Trophoblast cell (in vitro differentiated cells and primary cell): ENCODE measurements around the gene RASAL3.

Source experiments
- DNase-seq, 2 donors: peaks; one replicate each; pipeline ENCODE4 v3.0.0-alpha.2; 2016
- H2AFZ ChIP-seq: 2 replicates; pipeline ENCODE4 v1.6.1; 2013; ENCODE audit warnings: low read length, moderate library complexity, mild to moderate bottlenecking; ENCODE audit not compliant: insufficient read depth, poor library complexity
- H2AK5ac ChIP-seq: 2 replicates; pipeline ENCODE4 v1.6.1; 2013; ENCODE audit warnings: mild to moderate bottlenecking, low read length
- H2BK120ac ChIP-seq: 2 replicates; pipeline ENCODE4 v1.6.1; 2013; ENCODE audit warnings: low read length, mild to moderate bottlenecking, moderate library complexity; ENCODE audit not compliant: insufficient read depth, poor library complexity
- H2BK12ac ChIP-seq: 2 replicates; pipeline ENCODE4 v1.6.1; 2013; ENCODE audit warnings: mild to moderate bottlenecking, low read length, moderate library complexity
- H2BK5ac ChIP-seq: 2 replicates; pipeline ENCODE4 v1.6.1; 2013; ENCODE audit warnings: low read length, low read depth, moderate library complexity, mild to moderate bottlenecking; ENCODE audit not compliant: poor library complexity
- H3K14ac ChIP-seq: 2 replicates; pipeline ENCODE4 v1.6.1; 2013; ENCODE audit warnings: mild to moderate bottlenecking, low read length
- H3K18ac ChIP-seq: 2 replicates; pipeline ENCODE4 v1.6.1; 2013; ENCODE audit warnings: mild to moderate bottlenecking, low read length
- H3K23ac ChIP-seq: 2 replicates; pipeline ENCODE4 v1.6.1; 2013; ENCODE audit warnings: low read length
- H3K27ac ChIP-seq: 2 replicates; pipeline ENCODE4 v1.5.1; 2013; ENCODE audit warnings: low read depth, mild to moderate bottlenecking, inconsistent platforms, low read length, moderate library complexity
- H3K27me3 ChIP-seq: 2 replicates; pipeline ENCODE4 v1.6.1; 2013; ENCODE audit warnings: inconsistent platforms, mild to moderate bottlenecking, low read length, moderate library complexity; ENCODE audit not compliant: insufficient read depth
- H3K36me3 ChIP-seq, 2 experiments: 1 replicate in 1 of 2; 2 replicates in 1 of 2; pipeline ENCODE4 v1.6.1; 2013; ENCODE audit warnings: low read length in 2 of 2, mild to moderate bottlenecking in 2 of 2, moderate library complexity in 1 of 2; ENCODE audit not compliant: insufficient read depth in 2 of 2, control insufficient read depth in 1 of 2
- H3K4ac ChIP-seq: 2 replicates; pipeline ENCODE4 v1.6.1; 2013; ENCODE audit warnings: low read depth, mild to moderate bottlenecking, low read length, moderate library complexity
- H3K4me1 ChIP-seq, 2 experiments: 1 replicate in 1 of 2; 2 replicates in 1 of 2; pipeline ENCODE4 v1.6.1; 2013; ENCODE audit warnings: low read length in 2 of 2, mild to moderate bottlenecking in 2 of 2, moderate library complexity in 1 of 2; ENCODE audit not compliant: insufficient read depth in 2 of 2, control insufficient read depth in 1 of 2
- H3K4me2 ChIP-seq: 2 replicates; pipeline ENCODE4 v1.6.1; 2013; ENCODE audit warnings: inconsistent platforms, mild to moderate bottlenecking, low read length, moderate library complexity
- H3K4me3 ChIP-seq: 2 replicates; pipeline ENCODE4 v1.5.1; 2013; ENCODE audit warnings: mild to moderate bottlenecking, low read depth, low read length, inconsistent platforms
- H3K79me1 ChIP-seq: one replicate; pipeline ENCODE4 v1.6.1; 2013; ENCODE audit warnings: low read length
- H3K79me2 ChIP-seq: 2 replicates; pipeline ENCODE4 v1.6.1; 2013; ENCODE audit warnings: low read length, mild to moderate bottlenecking; ENCODE audit not compliant: control insufficient read depth, insufficient read depth, poor library complexity
- H3K9ac ChIP-seq: 2 replicates; pipeline ENCODE4 v1.6.1; 2013; ENCODE audit warnings: mild to moderate bottlenecking, low read length
- H3K9me3 ChIP-seq: 2 replicates; pipeline ENCODE4 v1.6.1; 2013; ENCODE audit warnings: low read depth, mild to moderate bottlenecking, control low read depth, inconsistent platforms, low read length; ENCODE audit not compliant: insufficient read depth
- H4K12ac ChIP-seq: 2 replicates; pipeline ENCODE4 v1.6.1; 2013; ENCODE audit warnings: low read depth, mild to moderate bottlenecking, low read length, moderate library complexity
- H4K8ac ChIP-seq: 2 replicates; pipeline ENCODE4 v1.6.1; 2013; ENCODE audit warnings: low read depth, mild to moderate bottlenecking, low read length, moderate library complexity
- H4K91ac ChIP-seq: one replicate; pipeline ENCODE4 v1.6.1; 2013; ENCODE audit warnings: low read depth, mild to moderate bottlenecking, low read length, moderate library complexity
- WGBS: extraction: QIAGEN DNeasy Blood & Tissue Kit; methylation state at CpG from one replicate; pipeline ENCODE4 v1.1.7; 2013; ENCODE audit warnings: missing lambda C conversion rate; ENCODE audit not compliant: insufficient read length, insufficient coverage; ENCODE audit errors: extremely low coverage; 5-methylcytosine and 5-hydroxymethylcytosine counted together

RASAL3 gene

GRCh38 chr19:15436012-15436825 lies 28.1 kb downstream of the RASAL3 start:
- no peak overlapping the region for H4K8ac ChIP-seq
- no peak overlapping the region for H2AFZ ChIP-seq
- H2AK5ac ChIP-seq, result no peak overlapping the region
- H3K9ac ChIP-seq, result no peak overlapping the region
- H2BK5ac ChIP-seq, result no peak overlapping the region
- H4K12ac ChIP-seq, result no peak overlapping the region
- no peak overlapping the region for H2BK12ac ChIP-seq
- no peak for DNase-seq
- no peak overlapping the region for H3K18ac ChIP-seq
- no peak overlapping the region for H3K4ac ChIP-seq
- no peaks in the 10 kb centered on the region for H3K36me3 ChIP-seq
- no peak overlapping the region for H3K14ac ChIP-seq
- peaks cover 2% of the 10 kb centered on the region for H3K9me3 ChIP-seq
- no peak overlapping the region for H4K91ac ChIP-seq
- H3K23ac ChIP-seq, result no peak overlapping the region
- H3K4me2 ChIP-seq, result no peak overlapping the region
- peaks cover 9% of the 10 kb centered on the region for H3K79me1 ChIP-seq
- peaks cover 10% of the 10 kb centered on the region in 2 experiments for H3K4me1 ChIP-seq
- H3K4me3 ChIP-seq, result no peak overlapping the region
- H3K27ac ChIP-seq, result no peak overlapping the region
- peaks cover 12% of the 10 kb centered on the region for H3K79me2 ChIP-seq
- H3K27me3 ChIP-seq, result no peaks in the 10 kb centered on the region
- no peak overlapping the region for H2BK120ac ChIP-seq
- WGBS, result no CpG with 5 or more reads among the region's 10 CpGs

GRCh38 chr19:15433519-15434069 lies 30.8 kb downstream of the RASAL3 start:
- Histone ChIP-seq H4K8ac (peak overlapping the region; percentile 83), H3K27ac (no peak overlapping the region), H4K12ac (peak overlapping the region; percentile 70), H2BK120ac (no peak overlapping the region), H3K36me3 (peaks cover 7 to 18% of the 10 kb centered on the region in 2 experiments), H4K91ac (peak overlapping the region; percentile 2), H3K9me3 (peaks cover 2% of the 10 kb centered on the region), H3K4me2 (peak overlapping the region; percentile 85), H3K9ac (peak overlapping the region; percentile 11), H3K4me3 (no peak overlapping the region), H3K27me3 (no peaks in the 10 kb centered on the region), H3K14ac (peak overlapping the region; percentile 20), H3K4me1 (peaks cover 12 to 14% of the 10 kb centered on the region in 2 experiments), H2BK12ac (peak overlapping the region; percentile 11), H3K79me2 (peaks cover 19% of the 10 kb centered on the region), H3K79me1 (peaks cover 9% of the 10 kb centered on the region), H3K23ac (no peak overlapping the region), H2BK5ac (no peak overlapping the region), H2AFZ (peak overlapping the region; percentile 94), H3K18ac (no peak overlapping the region), H2AK5ac (no peak overlapping the region), H3K4ac (no peak overlapping the region)
- DNase-seq, result no peak
- no CpG with 5 or more reads among the region's 8 CpGs for WGBS

DNA sequence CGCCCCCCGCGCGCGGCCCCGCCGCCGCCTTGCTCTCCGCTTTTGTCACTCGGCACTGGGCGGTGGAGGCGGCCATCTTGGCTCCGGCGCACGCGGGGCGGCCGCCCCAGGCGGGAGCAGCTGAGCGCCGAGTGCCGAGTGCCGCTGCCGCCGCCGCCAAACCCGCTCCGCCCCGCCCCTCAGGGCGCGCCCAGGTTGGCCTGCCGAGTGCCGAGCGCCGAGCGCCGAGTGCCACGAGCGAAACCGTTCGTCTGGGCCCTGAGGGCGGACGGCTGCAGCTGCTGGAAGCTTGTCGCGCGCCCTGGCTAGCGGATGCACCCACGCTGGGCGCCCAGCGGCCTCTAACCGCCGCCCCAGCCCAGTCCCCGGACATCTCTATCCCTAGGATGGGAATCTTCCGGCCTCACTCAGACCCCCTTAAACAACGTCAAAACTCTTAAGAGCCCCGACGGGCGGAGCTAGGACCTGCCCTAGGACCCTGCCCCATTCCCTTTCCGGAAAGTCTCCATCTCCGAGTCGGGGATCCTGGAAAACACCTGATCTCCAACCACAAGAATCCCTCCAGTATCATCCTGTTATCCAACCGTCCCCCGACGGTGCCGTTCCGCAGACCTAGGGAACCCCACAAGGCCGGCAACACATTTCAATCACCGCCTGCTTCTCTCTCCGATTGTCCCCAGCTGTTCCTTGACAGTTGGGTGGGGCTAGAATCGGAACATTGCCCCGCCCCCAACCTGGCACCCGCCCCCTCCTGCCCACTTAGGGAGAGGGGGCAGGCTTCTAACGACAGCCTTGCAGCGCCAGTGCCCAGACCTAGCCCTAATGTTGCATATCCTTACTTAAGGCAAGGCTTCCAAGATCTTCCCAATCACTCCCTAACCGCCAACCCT lies 31.5 kb downstream of the RASAL3 start:
- Histone ChIP-seq H2BK5ac (no peak overlapping the region), H3K4me1 (peaks cover 12 to 14% of the 10 kb centered on the region in 2 experiments), H3K27me3 (no peaks in the 10 kb centered on the region), H3K36me3 (peaks cover 13 to 24% of the 10 kb centered on the region in 2 experiments), H2BK120ac (peak overlapping the region; percentile 25), H3K4me3 (peak overlapping the region; percentile 82), H3K4me2 (peak overlapping the region; percentile 85), H3K27ac (peak overlapping the region; percentile 40), H3K79me1 (peaks cover 9% of the 10 kb centered on the region), H2BK12ac (peak overlapping the region; percentile 11), H3K9me3 (peaks cover 2% of the 10 kb centered on the region), H4K12ac (peak overlapping the region; percentile 97), H3K23ac (no peak overlapping the region), H3K14ac (peak overlapping the region; percentile 87), H3K79me2 (peaks cover 19% of the 10 kb centered on the region), H4K8ac (peak overlapping the region; percentile 92), H4K91ac (peak overlapping the region; percentile 67), H3K4ac (peak overlapping the region; percentile 78), H3K18ac (peak overlapping the region; percentile 76), H3K9ac (peak overlapping the region; percentile 28), H2AK5ac (no peak overlapping the region), H2AFZ (peak overlapping the region; percentile 94)
- no CpG with 5 or more reads among the region's 75 CpGs for whole genome bisulfite sequencing
- DNase-seq, result peak; percentile 92 to 97

GRCh38 chr19:15432018-15432494 lies 32.3 kb downstream of the RASAL3 start:
- peak overlapping the region; percentile 95 for H3K4ac ChIP-seq
- no peak overlapping the region for H3K23ac ChIP-seq
- H3K4me2 ChIP-seq, result peak overlapping the region; percentile 79
- H3K14ac ChIP-seq, result peak overlapping the region; percentile 92
- DNase-seq, result no peak
- peak overlapping the region; percentile 87 for H4K91ac ChIP-seq
- H3K79me1 ChIP-seq, result peaks cover 9% of the 10 kb centered on the region
- no peak overlapping the region for H3K27ac ChIP-seq
- H3K36me3 ChIP-seq, result peaks cover 22 to 33% of the 10 kb centered on the region in 2 experiments
- H2BK5ac ChIP-seq, result no peak overlapping the region
- WGBS, result no CpG with 5 or more reads among the region's 44 CpGs
- no peak overlapping the region for H2BK12ac ChIP-seq
- peak overlapping the region; percentile 89 for H2AK5ac ChIP-seq
- peak overlapping the region; percentile 93 for H4K8ac ChIP-seq
- H2AFZ ChIP-seq, result peak overlapping the region; percentile 82
- no peaks in the 10 kb centered on the region for H3K27me3 ChIP-seq
- H3K79me2 ChIP-seq, result peaks cover 19% of the 10 kb centered on the region
- H3K9ac ChIP-seq, result peak overlapping the region; percentile 88
- peak overlapping the region; percentile 82 for H3K4me3 ChIP-seq
- H3K9me3 ChIP-seq, result peaks cover under 1% of the 10 kb centered on the region
- peak overlapping the region; percentile 85 for H3K18ac ChIP-seq
- peak overlapping the region; percentile 82 for H4K12ac ChIP-seq
- H2BK120ac ChIP-seq, result peak overlapping the region; percentile 65
- peaks cover 12 to 14% of the 10 kb centered on the region in 2 experiments for H3K4me1 ChIP-seq
